T-helper 1 cell treated with Interleukin-12 subunit alpha and Interleukin-12 subunit beta and Interleukin-4 antibody, amounts not matched to agents 30 μg/mL and 1 μg/mL, for 36 hours (primary cell): Measurements from ENCODE around the gene LRCH1.

Experiments used
- H3K27ac Mint-ChIP-seq: one replicate; pipeline ENCODE4 v1.8.0; 2021; ENCODE audit warnings: mild to moderate bottlenecking, mixed read lengths
- H3K27me3 Mint-ChIP-seq: one replicate; pipeline ENCODE4 v1.8.0; 2021; ENCODE audit warnings: low read depth, mixed read lengths
- H3K36me3 Mint-ChIP-seq: one replicate; pipeline ENCODE4 v1.8.0; 2021; ENCODE audit warnings: low read depth, mixed read lengths
- H3K4me1 Mint-ChIP-seq: one replicate; pipeline ENCODE4 v1.8.0; 2021; ENCODE audit warnings: low read depth, mixed read lengths
- H3K4me3 Mint-ChIP-seq: one replicate; pipeline ENCODE4 v1.8.0; 2021; ENCODE audit warnings: mild to moderate bottlenecking, moderate library complexity, mixed read lengths
- H3K9me3 Mint-ChIP-seq: one replicate; pipeline ENCODE4 v1.8.0; 2021; ENCODE audit warnings: mixed read lengths

The LRCH1 gene

GRCh38 chr13:46617229-46617721 is 64.3 kb downstream of the LRCH1 start:
- no peaks in the 10 kb centered on the region for H3K27me3 Mint-ChIP-seq
- no peak overlapping the region for H3K27ac Mint-ChIP-seq
- H3K36me3 Mint-ChIP-seq, result no peaks in the 10 kb centered on the region
- peaks cover 27% of the 10 kb centered on the region for H3K4me1 Mint-ChIP-seq
- no peaks in the 10 kb centered on the region for H3K9me3 Mint-ChIP-seq
- no peak overlapping the region for H3K4me3 Mint-ChIP-seq

- Mint-ChIP-seq H3K4me3 (no peak overlapping the region), H3K27me3 (no peaks in the 10 kb centered on the region), H3K36me3 (no peaks in the 10 kb centered on the region), H3K9me3 (no peaks in the 10 kb centered on the region), H3K27ac (no peak overlapping the region), H3K4me1 (peaks cover 25% of the 10 kb centered on the region)
These were observed 64.9 kb downstream of the LRCH1 start for GRCh38 chr13:46617885-46618284.

GRCh38 chr13:46618694-46619254 is 65.8 kb downstream of the LRCH1 start:
- peaks cover 25% of the 10 kb centered on the region for H3K4me1 Mint-ChIP-seq
- no peaks in the 10 kb centered on the region for H3K36me3 Mint-ChIP-seq
- no peaks in the 10 kb centered on the region for H3K27me3 Mint-ChIP-seq
- H3K4me3 Mint-ChIP-seq, result no peak overlapping the region
- no peaks in the 10 kb centered on the region for H3K9me3 Mint-ChIP-seq
- H3K27ac Mint-ChIP-seq, result no peak overlapping the region

GRCh38 chr13:46620029-46620428 is 67.1 kb downstream of the LRCH1 start:
- no peaks in the 10 kb centered on the region for H3K9me3 Mint-ChIP-seq
- peaks cover 23% of the 10 kb centered on the region for H3K4me1 Mint-ChIP-seq
- no peaks in the 10 kb centered on the region for H3K27me3 Mint-ChIP-seq
- no peaks in the 10 kb centered on the region for H3K36me3 Mint-ChIP-seq
- H3K4me3 Mint-ChIP-seq, result no peak overlapping the region
- no peak overlapping the region for H3K27ac Mint-ChIP-seq

GRCh38 chr13:46620471-46620870 is 67.5 kb downstream of the LRCH1 start:
- Mint-ChIP-seq H3K36me3 (no peaks in the 10 kb centered on the region), H3K4me1 (peaks cover 26% of the 10 kb centered on the region), H3K27me3 (no peaks in the 10 kb centered on the region), H3K27ac (no peak overlapping the region), H3K9me3 (no peaks in the 10 kb centered on the region), H3K4me3 (no peak overlapping the region)

GRCh38 chr13:46621133-46621532 is 68.2 kb downstream of the LRCH1 start:
- Mint-ChIP-seq H3K27me3 (no peaks in the 10 kb centered on the region), H3K4me1 (peaks cover 23% of the 10 kb centered on the region), H3K27ac (no peak overlapping the region), H3K36me3 (no peaks in the 10 kb centered on the region), H3K9me3 (no peaks in the 10 kb centered on the region), H3K4me3 (no peak overlapping the region)

- no peaks in the 10 kb centered on the region for H3K36me3 Mint-ChIP-seq
- peaks cover 19% of the 10 kb centered on the region for H3K4me1 Mint-ChIP-seq
- H3K27me3 Mint-ChIP-seq, result no peaks in the 10 kb centered on the region
- H3K9me3 Mint-ChIP-seq, result no peaks in the 10 kb centered on the region
- H3K27ac Mint-ChIP-seq, result no peak overlapping the region
- H3K4me3 Mint-ChIP-seq, result no peak overlapping the region
These were observed 69.0 kb downstream of the LRCH1 start for GRCh38 chr13:46621792-46622629.

GRCh38 chr13:46622630-46623256 is 69.8 kb downstream of the LRCH1 start:
- Mint-ChIP-seq H3K27me3 (no peaks in the 10 kb centered on the region), H3K36me3 (no peaks in the 10 kb centered on the region), H3K9me3 (no peaks in the 10 kb centered on the region), H3K4me1 (peaks cover 19% of the 10 kb centered on the region), H3K27ac (no peak overlapping the region), H3K4me3 (no peak overlapping the region)

- H3K36me3 Mint-ChIP-seq, result no peaks in the 10 kb centered on the region
- no peak overlapping the region for H3K4me3 Mint-ChIP-seq
- no peaks in the 10 kb centered on the region for H3K27me3 Mint-ChIP-seq
- H3K27ac Mint-ChIP-seq, result no peak overlapping the region
- H3K4me1 Mint-ChIP-seq, result peaks cover 17% of the 10 kb centered on the region
- no peaks in the 10 kb centered on the region for H3K9me3 Mint-ChIP-seq
These were observed 71.4 kb downstream of the LRCH1 start for GRCh38 chr13:46624353-46624752.

- no peaks in the 10 kb centered on the region for H3K9me3 Mint-ChIP-seq
- peaks cover 22% of the 10 kb centered on the region for H3K4me1 Mint-ChIP-seq
- H3K27me3 Mint-ChIP-seq, result no peaks in the 10 kb centered on the region
- H3K27ac Mint-ChIP-seq, result no peak overlapping the region
- H3K4me3 Mint-ChIP-seq, result no peak overlapping the region
- H3K36me3 Mint-ChIP-seq, result no peaks in the 10 kb centered on the region
These were observed 71.9 kb downstream of the LRCH1 start for GRCh38 chr13:46624821-46625220.

GRCh38 chr13:46627462-46627861 is 74.5 kb downstream of the LRCH1 start:
- Mint-ChIP-seq H3K36me3 (no peaks in the 10 kb centered on the region), H3K9me3 (no peaks in the 10 kb centered on the region), H3K4me3 (no peak overlapping the region), H3K27me3 (no peaks in the 10 kb centered on the region), H3K27ac (no peak overlapping the region), H3K4me1 (peaks cover 31% of the 10 kb centered on the region)

GRCh38 chr13:46628622-46629365 is 75.8 kb downstream of the LRCH1 start:
- no peaks in the 10 kb centered on the region for H3K27me3 Mint-ChIP-seq
- no peak overlapping the region for H3K27ac Mint-ChIP-seq
- H3K36me3 Mint-ChIP-seq, result no peaks in the 10 kb centered on the region
- H3K4me3 Mint-ChIP-seq, result no peak overlapping the region
- H3K4me1 Mint-ChIP-seq, result peaks cover 31% of the 10 kb centered on the region
- no peaks in the 10 kb centered on the region for H3K9me3 Mint-ChIP-seq

- H3K4me3 Mint-ChIP-seq, result no peak overlapping the region
- no peaks in the 10 kb centered on the region for H3K27me3 Mint-ChIP-seq
- peaks cover 6% of the 10 kb centered on the region for H3K36me3 Mint-ChIP-seq
- peaks cover 36% of the 10 kb centered on the region for H3K4me1 Mint-ChIP-seq
- no peaks in the 10 kb centered on the region for H3K9me3 Mint-ChIP-seq
- no peak overlapping the region for H3K27ac Mint-ChIP-seq
These were observed 76.9 kb downstream of the LRCH1 start for GRCh38 chr13:46629811-46630413.
